Measurements from ENCODE around the gene RIPOR2. TPM values are rescaled to one million over a fixed set of nuclear protein-coding genes. Genes with fewer than 3 reads are reported as not detected.

The RIPOR2 gene
- total and polyA plus RNA-seq, 4 experiments from 2014 or later = 420 to 458 (median 431) TPM

DNA sequence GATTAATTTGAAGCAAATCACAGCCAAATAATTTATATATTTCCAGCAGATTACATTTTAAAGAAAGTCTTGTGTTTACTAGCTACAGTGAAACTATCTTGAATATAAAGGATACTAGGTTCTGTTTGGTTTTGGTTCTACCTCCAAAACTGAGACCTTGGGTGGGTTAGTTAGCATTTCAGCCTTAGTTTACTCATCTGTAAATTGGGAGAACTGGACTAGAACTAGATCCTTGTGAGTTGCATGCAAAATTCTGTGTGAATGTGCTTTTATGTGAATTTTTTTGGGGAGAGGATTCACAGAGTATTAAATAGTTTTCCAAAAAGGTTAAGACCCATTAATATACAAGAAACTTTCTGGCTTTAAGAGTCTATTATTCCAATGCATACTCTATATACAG, 156.9 kb downstream of the RIPOR2 start:
- POLR2A ChIA-PET (ENCODE audit: partially characterized antibody) = no interaction called here

GRCh38 chr6:24778121-24778520, 157.6 kb downstream of the RIPOR2 start:
- Mint-ChIP-seq H3K27me3 (no peaks in the 10 kb centered on the region), H3K36me3 (peaks cover 11 to 19% of the 10 kb centered on the region in 2 donors), H3K4me1 (peaks cover 18 to 34% (median 21%) of the 10 kb centered on the region in 4 donors), H3K9me3 (no peaks in the 10 kb centered on the region), H3K4me3 (no peak overlapping the region), H3K27ac (peak overlapping the region in 1 of 7 donors; percentile 22)
- no peak overlapping the region for H3K27ac ChIP-seq (ENCODE audit: low read depth, low read length)
- no peaks in the 10 kb centered on the region for H3K9me3 ChIP-seq (ENCODE audit: control insufficient read depth in 1 of 2, low read length in 2 of 2)
- ChIA-PET CTCF (ENCODE audit: partially characterized antibody) (no interaction called here), POLR2A (ENCODE audit: partially characterized antibody) (no interaction called here)
- no peak for DNase-seq
- H3K4me3 ChIP-seq (ENCODE audit: low read length in 2 of 2) = no peak overlapping the region
- H3K4me1 ChIP-seq (ENCODE audit: insufficient read depth, low read length) = peaks cover 31% of the 10 kb centered on the region
- H3K36me3 ChIP-seq (ENCODE audit: insufficient read depth, low read length) = no peaks in the 10 kb centered on the region
- intact Hi-C loops (cut with micrococcal nuclease) = no loop called here
- H3K27me3 ChIP-seq (ENCODE audit: insufficient read depth, low read length) = no peaks in the 10 kb centered on the region

More for the DNA sequence above, 156.9 kb downstream of the RIPOR2 start:
- Histone ChIP-seq H3K9me3 (ENCODE audit: control insufficient read depth in 1 of 2, low read length in 2 of 2) (no peaks in the 10 kb centered on the region), H3K4me3 (ENCODE audit: low read length in 2 of 2) (no peak overlapping the region), H3K4me1 (ENCODE audit: insufficient read depth, low read length) (peaks cover 31% of the 10 kb centered on the region), H3K36me3 (ENCODE audit: insufficient read depth, low read length) (no peaks in the 10 kb centered on the region), H3K27me3 (ENCODE audit: insufficient read depth, low read length) (no peaks in the 10 kb centered on the region), H3K27ac (ENCODE audit: low read depth, low read length) (no peak overlapping the region)
- intact Hi-C loops (cut with micrococcal nuclease) = no loop called here
- Mint-ChIP-seq H3K27ac (no peak overlapping the region), H3K4me1 (peaks cover 17 to 34% (median 21%) of the 10 kb centered on the region in 4 donors), H3K4me3 (no peak overlapping the region), H3K27me3 (no peaks in the 10 kb centered on the region), H3K36me3 (peaks cover 12 to 21% of the 10 kb centered on the region in 2 donors), H3K9me3 (no peaks in the 10 kb centered on the region)
- CTCF ChIA-PET (ENCODE audit: partially characterized antibody) = no interaction called here
- DNase-seq = no peak

DNA sequence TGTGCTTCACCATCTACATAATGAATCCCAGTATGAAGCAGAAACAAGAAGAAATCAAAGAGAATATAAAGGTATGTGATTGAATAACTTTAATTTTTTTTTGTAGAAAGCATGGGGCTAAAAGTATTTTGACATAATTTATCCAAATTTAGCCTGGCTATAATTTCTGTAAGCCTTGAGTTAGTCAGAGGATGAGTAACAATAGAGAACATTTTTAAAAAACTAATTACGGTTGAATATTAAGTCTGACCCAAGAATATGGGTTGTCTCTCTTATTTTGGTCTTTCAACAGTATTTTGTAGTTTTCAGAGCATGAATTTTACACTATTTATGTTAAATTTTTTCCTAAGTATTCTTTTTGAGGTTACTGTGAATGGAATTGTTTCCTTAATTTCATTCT, 158.5 kb downstream of the RIPOR2 start:
- H3K4me1 ChIP-seq (ENCODE audit: insufficient read depth, low read length) = peaks cover 31% of the 10 kb centered on the region
- peaks cover 18 to 34% (median 21%) of the 10 kb centered on the region in 4 donors for H3K4me1 Mint-ChIP-seq
- H3K27me3 Mint-ChIP-seq = no peaks in the 10 kb centered on the region
- CTCF ChIA-PET (ENCODE audit: partially characterized antibody) = no interaction called here
- no peaks in the 10 kb centered on the region for H3K36me3 ChIP-seq (ENCODE audit: insufficient read depth, low read length)
- no peak for DNase-seq
- H3K27ac ChIP-seq (ENCODE audit: low read depth, low read length) = no peak overlapping the region
- H3K4me3 ChIP-seq (ENCODE audit: low read length in 2 of 2) = no peak overlapping the region
- H3K27ac Mint-ChIP-seq = no peak overlapping the region
- H3K4me3 Mint-ChIP-seq = no peak overlapping the region
- H3K9me3 Mint-ChIP-seq = no peaks in the 10 kb centered on the region
- POLR2A ChIA-PET (ENCODE audit: partially characterized antibody) = no interaction called here
- H3K9me3 ChIP-seq (ENCODE audit: control insufficient read depth in 1 of 2, low read length in 2 of 2) = no peaks in the 10 kb centered on the region
- H3K27me3 ChIP-seq (ENCODE audit: insufficient read depth, low read length) = no peaks in the 10 kb centered on the region
- intact Hi-C loops (cut with micrococcal nuclease) = no loop called here
- peaks cover 5 to 18% of the 10 kb centered on the region in 2 donors for H3K36me3 Mint-ChIP-seq

DNA sequence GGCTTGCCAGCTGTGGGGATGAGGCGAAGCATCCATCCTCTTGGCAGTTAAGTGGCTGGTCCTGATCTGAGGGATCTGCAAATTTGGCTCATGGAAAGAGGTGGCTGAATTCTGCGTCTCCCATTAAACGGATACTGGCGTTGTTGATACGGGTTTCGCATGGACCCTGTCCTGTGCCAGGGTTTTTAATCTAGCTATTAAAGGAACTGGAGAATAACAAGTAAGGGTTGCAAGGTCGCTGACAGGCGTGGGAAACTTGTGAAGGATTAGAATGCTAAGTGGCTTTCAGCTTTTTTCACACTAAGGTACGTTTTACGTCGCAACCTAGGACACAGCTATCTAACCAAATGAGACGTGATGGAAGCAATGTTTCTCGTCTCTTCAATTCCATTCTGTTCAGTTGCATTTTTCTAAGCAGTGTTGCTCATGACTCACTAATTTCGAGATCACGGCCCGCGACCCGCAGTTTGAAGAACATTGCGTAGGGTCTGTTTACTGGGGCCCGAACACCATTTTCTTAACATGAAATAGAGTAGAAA, 160.2 kb downstream of the RIPOR2 start:
- peak in 1 of 5 donors; percentile 58 for DNase-seq
- H3K4me3 ChIP-seq (ENCODE audit: low read length in 2 of 2) = peak overlapping the region; percentile 95 to 98
- ChIA-PET CTCF (ENCODE audit: partially characterized antibody) (interaction anchor here (0.7 to 2.6 kb wide), 5 partner anchors 8 to 192 kb away, joined by 3 to 6 read pairs (median 3); partner anchors contain the start of gene C6orf62), POLR2A (ENCODE audit: partially characterized antibody) (interaction anchor here (0.8 to 2.6 kb wide), 10 partner anchors 9 to 295 kb away, joined by 3 to 29 read pairs (median 6); partner anchors contain the start of genes ACOT13, ALDH5A1, C6orf62 and TDP2)
- intact Hi-C loops (cut with micrococcal nuclease) = loop anchor here (1.0 to 2.0 kb wide), 3 partner anchors 54 to 243 kb away; partner anchors contain the start of genes ACOT13 and TDP2
- Mint-ChIP-seq H3K9me3 (no peaks in the 10 kb centered on the region), H3K27ac (peak overlapping the region; percentile 85 to 98 (median 98)), H3K27me3 (no peaks in the 10 kb centered on the region), H3K4me1 (peaks cover 18 to 34% (median 21%) of the 10 kb centered on the region in 4 donors), H3K4me3 (peak overlapping the region; percentile 98 to 99 (median 99)), H3K36me3 (peaks cover 0 to 15% of the 10 kb centered on the region in 2 donors)
- H3K27ac ChIP-seq (ENCODE audit: low read depth, low read length) = peak overlapping the region; percentile 85
- peaks cover 31% of the 10 kb centered on the region for H3K4me1 ChIP-seq (ENCODE audit: insufficient read depth, low read length)
- H3K9me3 ChIP-seq (ENCODE audit: control insufficient read depth in 1 of 2, low read length in 2 of 2) = no peaks in the 10 kb centered on the region
- H3K27me3 ChIP-seq (ENCODE audit: insufficient read depth, low read length) = no peaks in the 10 kb centered on the region
- no peaks in the 10 kb centered on the region for H3K36me3 ChIP-seq (ENCODE audit: insufficient read depth, low read length)

GRCh38 chr6:24774696-24775519, 160.9 kb downstream of the RIPOR2 start, which contains the start of gene GMNN:
TSS of gene GMNN (plus strand) at chr6:24774937. CDS start at chr6:24777247, 2,310 bp downstream.
- no peaks in the 10 kb centered on the region for H3K9me3 Mint-ChIP-seq
- H3K4me3 ChIP-seq (ENCODE audit: low read length in 2 of 2) = peak within 1 kb of the TSS; percentile 95 to 98
- CTCF ChIA-PET (ENCODE audit: partially characterized antibody) = interaction anchor here (0.7 to 2.6 kb wide), 6 partner anchors 8 to 191 kb away, joined by 3 to 6 read pairs (median 4); partner anchors contain the start of gene C6orf62
- peak within 1 kb of the TSS; percentile 98 to 99 (median 99) for H3K4me3 Mint-ChIP-seq
- H3K27me3 ChIP-seq (ENCODE audit: insufficient read depth, low read length) = no peaks in the 10 kb centered on the region
- H3K4me1 ChIP-seq (ENCODE audit: insufficient read depth, low read length) = peaks cover 30% of the 10 kb centered on the region
- no peaks in the 10 kb centered on the region for H3K36me3 ChIP-seq (ENCODE audit: insufficient read depth, low read length)
- intact Hi-C loops (cut with micrococcal nuclease) = loop anchor here (1.0 to 2.0 kb wide), 3 partner anchors 54 to 244 kb away; partner anchors contain the start of genes ACOT13 and TDP2
- H3K4me1 Mint-ChIP-seq = peaks cover 16 to 31% (median 18%) of the 10 kb centered on the region in 4 donors
- no peaks in the 10 kb centered on the region for H3K27me3 Mint-ChIP-seq
- H3K9me3 ChIP-seq (ENCODE audit: control insufficient read depth in 1 of 2, low read length in 2 of 2) = no peaks in the 10 kb centered on the region
- H3K27ac ChIP-seq (ENCODE audit: low read depth, low read length) = peak within 1 kb of the TSS; percentile 85
- peak; percentile 93 to 97 (median 95) for DNase-seq
- H3K36me3 Mint-ChIP-seq = peaks cover 0 to 13% of the 10 kb centered on the region in 2 donors
- POLR2A ChIA-PET (ENCODE audit: partially characterized antibody) = interaction anchor here (0.8 to 2.6 kb wide), 11 partner anchors 9 to 296 kb away, joined by 3 to 29 read pairs (median 5); partner anchors contain the start of genes ACOT13, ALDH5A1, C6orf62 and TDP2
- peak within 1 kb of the TSS; percentile 97 to 98 (median 98) for H3K27ac Mint-ChIP-seq

DNA sequence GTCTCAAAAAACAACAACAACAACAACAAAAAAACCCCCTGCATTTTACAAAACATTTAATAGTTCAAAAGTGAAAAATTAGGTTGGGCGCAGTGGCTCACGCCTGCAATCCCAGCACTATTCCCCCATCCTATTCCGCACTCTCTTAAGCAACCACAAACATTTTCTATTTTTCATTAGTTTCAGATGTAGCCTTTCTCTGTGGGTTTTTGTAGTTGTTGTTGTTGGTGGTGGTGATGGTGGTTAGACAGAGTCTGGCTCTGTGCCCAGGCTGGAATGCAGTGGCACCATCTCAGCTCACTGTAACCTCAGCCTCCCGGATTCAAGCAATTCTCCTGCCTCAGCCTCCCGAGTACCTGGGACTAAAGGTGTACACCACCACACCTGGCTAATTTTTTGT, 167.4 kb downstream of the RIPOR2 start:
- H3K4me3 ChIP-seq (ENCODE audit: low read length in 2 of 2) = no peak overlapping the region
- no peaks in the 10 kb centered on the region for H3K36me3 ChIP-seq (ENCODE audit: insufficient read depth, low read length)
- POLR2A ChIA-PET (ENCODE audit: partially characterized antibody) = no interaction called here
- no peaks in the 10 kb centered on the region for H3K9me3 ChIP-seq (ENCODE audit: control insufficient read depth in 1 of 2, low read length in 2 of 2)
- H3K27me3 ChIP-seq (ENCODE audit: insufficient read depth, low read length) = no peaks in the 10 kb centered on the region
- Mint-ChIP-seq H3K27ac (peak overlapping the region in 1 of 7 donors; percentile 23), H3K27me3 (no peaks in the 10 kb centered on the region), H3K4me1 (peaks cover 0 to 2% (median 0%) of the 10 kb centered on the region in 4 donors), H3K4me3 (no peak overlapping the region), H3K36me3 (no peaks in the 10 kb centered on the region), H3K9me3 (peaks cover 0 to 2% (median 0%) of the 10 kb centered on the region in 8 donors)
- H3K4me1 ChIP-seq (ENCODE audit: insufficient read depth, low read length) = no peaks in the 10 kb centered on the region
- CTCF ChIA-PET (ENCODE audit: partially characterized antibody) = interaction anchor here (6.3 kb wide), 1 partner anchor 186 kb away, joined by 57 read pairs; no protein-coding TSS in a partner anchor
- DNase-seq = no peak
- intact Hi-C loops (cut with micrococcal nuclease) = no loop called here
- no peak overlapping the region for H3K27ac ChIP-seq (ENCODE audit: low read depth, low read length)

Measured in CD4-positive, alpha-beta memory T cell (primary cell).